NCI-H146 treated with DMSO at 0.1 percent for 48 hours (cell line): Measurements from ENCODE around the gene MACROH2A1.
A peak's percentile ranks its signal among the peaks of the same experiment; 100 is the strongest.

Source experiments
- DNase-seq: peaks from one replicate; lab custom pipeline; 2025; ENCODE audit not compliant: unreplicated experiment; lab: John Stamatoyannopoulos, UW

The MACROH2A1 gene

GRCh38 chr5:135398160-135398854 is 724 bp downstream of the MACROH2A1 start:
- DNase-seq, result peak; percentile 87

GRCh38 chr5:135397084-135397483 is 1.9 kb downstream of the MACROH2A1 start:
- DNase-seq, result no peak

- DNase-seq, result no peak
Measured at GRCh38 chr5:135396459-135397055, 2.5 kb downstream of the MACROH2A1 start.

- no peak for DNase-seq
Measured at GRCh38 chr5:135395866-135396265, 3.2 kb downstream of the MACROH2A1 start.

GRCh38 chr5:135395451-135395850 is 3.6 kb downstream of the MACROH2A1 start:
- no peak for DNase-seq

GRCh38 chr5:135394095-135394494 is 4.9 kb downstream of the MACROH2A1 start:
- DNase-seq, result no peak

GRCh38 chr5:135393691-135394090 is 5.3 kb downstream of the MACROH2A1 start:
- DNase-seq, result no peak

- DNase-seq, result no peak
Measured at GRCh38 chr5:135393229-135393628, 5.8 kb downstream of the MACROH2A1 start.

GRCh38 chr5:135392256-135392655 is 6.8 kb downstream of the MACROH2A1 start:
- no peak for DNase-seq

GRCh38 chr5:135391869-135392255 is 7.2 kb downstream of the MACROH2A1 start:
- no peak for DNase-seq

- DNase-seq, result no peak
Measured at GRCh38 chr5:135391116-135391868, 7.7 kb downstream of the MACROH2A1 start.

- no peak for DNase-seq
Measured at GRCh38 chr5:135388860-135389435, 10.1 kb downstream of the MACROH2A1 start.

- DNase-seq, result no peak
Measured at GRCh38 chr5:135387629-135387960, 11.4 kb downstream of the MACROH2A1 start.

GRCh38 chr5:135386886-135387628 is 12.0 kb downstream of the MACROH2A1 start:
- no peak for DNase-seq

GRCh38 chr5:135386096-135386495 is 12.9 kb downstream of the MACROH2A1 start:
- DNase-seq, result no peak

GRCh38 chr5:135385576-135385975 is 13.5 kb downstream of the MACROH2A1 start:
- no peak for DNase-seq

- DNase-seq, result no peak
Measured at GRCh38 chr5:135384898-135385297, 14.1 kb downstream of the MACROH2A1 start.

GRCh38 chr5:135383803-135384495 is 15.1 kb downstream of the MACROH2A1 start:
- no peak for DNase-seq

- DNase-seq, result no peak
Measured at GRCh38 chr5:135382981-135383380, 16.1 kb downstream of the MACROH2A1 start.

GRCh38 chr5:135382106-135382790 is 16.8 kb downstream of the MACROH2A1 start:
- no peak for DNase-seq
